GM15510 (cell line): ENCODE measurements around the gene CD300LD.

Source experiments
- POLR2A ChIP-seq: IDR thresholded peaks from 3 replicates; pipeline ENCODE4 v1.6.1; 2011; ENCODE audit warnings: borderline replicate concordance; ENCODE audit not compliant: insufficient read length; ENCODE audit errors: extremely low read depth

The CD300LD gene

DNA sequence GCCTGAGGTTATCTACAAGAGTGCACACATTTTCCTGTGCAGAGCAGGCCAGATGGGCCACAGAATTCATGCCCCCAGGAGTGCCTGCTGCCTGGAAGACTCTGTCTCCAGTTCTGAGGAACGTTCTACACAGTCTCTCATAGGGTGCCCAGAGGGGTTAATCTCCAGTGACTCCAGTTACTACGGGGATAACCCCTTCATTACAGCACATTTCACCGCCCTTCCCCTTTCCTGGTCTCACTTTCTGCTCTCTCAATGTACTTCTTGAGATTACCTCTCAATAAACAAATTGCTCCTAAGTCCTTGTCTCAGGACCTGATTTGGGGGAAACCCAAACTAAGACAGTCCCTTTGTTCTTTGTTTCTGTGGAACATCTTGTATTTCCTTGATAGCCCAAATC lies 30.5 kb downstream of the CD300LD start:
- TF ChIP-seq POLR2A, result no peak

- TF ChIP-seq POLR2A, result no peak
Measured at GRCh38 chr17:74558882-74559519, 33.1 kb downstream of the CD300LD start.

DNA sequence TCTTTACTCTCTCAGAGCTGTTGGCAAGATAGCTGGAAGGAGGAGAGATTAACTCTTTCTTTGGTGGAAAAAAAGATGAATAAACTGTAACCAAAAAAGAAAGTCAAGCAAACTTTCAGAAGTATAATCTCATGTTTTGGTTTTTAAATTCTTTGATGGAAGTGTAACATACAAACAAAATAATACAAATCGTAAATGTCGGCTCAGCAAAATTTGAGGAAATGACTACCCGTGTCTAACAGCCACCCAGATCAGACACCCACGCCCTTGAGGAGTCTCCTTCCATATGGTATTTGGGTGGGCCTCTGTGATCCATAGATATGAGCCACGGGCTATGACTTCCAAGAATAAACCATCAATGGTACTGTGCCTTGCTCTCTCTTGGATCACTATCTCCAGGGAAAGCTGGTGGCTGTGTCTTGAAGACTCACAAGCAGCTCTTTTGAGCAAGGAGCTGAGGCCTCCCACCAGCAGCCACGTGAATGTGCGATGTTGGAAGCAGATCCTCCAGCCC lies 36.6 kb downstream of the CD300LD start:
- no peak for TF ChIP-seq POLR2A

- TF ChIP-seq POLR2A, result no peak
Measured at GRCh38 chr17:74554909-74555308, 37.2 kb downstream of the CD300LD start.

DNA sequence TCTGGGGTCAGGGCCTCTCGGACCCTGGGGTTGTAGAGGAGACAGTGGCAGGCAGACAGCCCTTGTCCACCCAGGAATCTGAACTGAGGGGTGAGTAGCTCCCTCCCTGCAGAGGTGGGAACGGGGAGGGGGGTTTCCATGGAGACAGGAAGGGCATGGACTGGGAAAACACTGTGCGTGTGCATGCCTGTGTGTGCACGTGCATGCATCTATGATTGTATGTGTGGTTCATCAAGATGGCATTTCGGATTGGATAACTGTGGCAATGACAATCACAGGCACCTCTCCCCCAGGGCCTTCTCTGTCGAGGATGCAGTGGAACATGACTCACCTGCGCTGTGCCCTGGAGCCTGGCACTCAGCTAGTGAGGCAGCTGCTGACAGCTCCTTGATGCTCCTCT lies 40.0 kb downstream of the CD300LD start:
- no peak for TF ChIP-seq POLR2A

DNA sequence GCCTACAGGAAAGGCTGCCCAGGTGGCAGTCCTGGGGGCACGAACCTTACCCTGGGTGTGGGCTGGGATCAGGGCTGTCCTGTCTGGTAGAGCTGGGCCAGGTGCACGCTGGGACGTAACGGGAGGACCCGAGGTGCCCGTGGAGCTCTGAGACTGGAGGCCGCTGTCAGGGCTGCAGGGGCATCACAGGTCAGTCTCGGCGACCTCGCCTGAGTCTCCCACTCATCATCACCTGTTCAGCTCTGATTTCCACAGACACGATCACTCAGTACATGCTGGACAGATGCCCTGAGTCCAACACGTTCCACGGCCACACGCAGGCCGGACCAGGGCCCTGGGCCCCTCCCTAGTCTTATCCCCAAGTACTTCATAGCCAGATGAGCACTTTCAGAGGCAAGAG lies 41.5 kb downstream of the CD300LD start:
- TF ChIP-seq POLR2A, result no peak

GRCh38 chr17:74549343-74549742 lies 42.7 kb downstream of the CD300LD start:
- no peak for TF ChIP-seq POLR2A

GRCh38 chr17:74547736-74548135 lies 44.3 kb downstream of the CD300LD start:
- TF ChIP-seq POLR2A, result no peak

DNA sequence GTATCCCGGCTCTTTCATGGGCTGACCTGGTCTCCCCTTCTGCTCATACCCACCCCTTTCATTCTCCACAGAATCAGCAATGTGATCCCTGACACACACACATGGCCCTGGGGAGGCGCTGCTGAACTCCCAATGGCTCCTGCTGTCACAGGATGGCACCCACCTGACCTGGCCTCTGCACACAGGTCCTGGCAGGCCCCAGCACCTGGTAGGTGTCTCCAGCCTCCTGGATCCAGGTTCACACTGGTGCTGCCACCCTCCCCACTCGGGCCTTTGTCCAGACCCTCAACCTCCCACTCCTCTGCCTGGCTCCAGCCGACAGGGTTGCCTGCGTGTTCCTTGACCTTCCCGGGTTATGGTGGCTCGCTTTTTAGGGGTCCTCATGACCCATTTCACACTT lies 44.8 kb downstream of the CD300LD start:
- TF ChIP-seq POLR2A, result no peak

GRCh38 chr17:74546586-74546985 lies 45.5 kb downstream of the CD300LD start:
- no peak for TF ChIP-seq POLR2A

- no peak for TF ChIP-seq POLR2A
Measured at GRCh38 chr17:74545843-74546230, 46.2 kb downstream of the CD300LD start, which contains the start of gene CD300C. Gene CD300C (minus strand): TSS chr17:74546115. CDS start chr17:74545782, 333 bp downstream.

- TF ChIP-seq POLR2A, result no peak
Measured at GRCh38 chr17:74544991-74545842, 46.9 kb downstream of the CD300LD start.

GRCh38 chr17:74543891-74544760 lies 48.0 kb downstream of the CD300LD start:
- TF ChIP-seq POLR2A, result no peak

DNA sequence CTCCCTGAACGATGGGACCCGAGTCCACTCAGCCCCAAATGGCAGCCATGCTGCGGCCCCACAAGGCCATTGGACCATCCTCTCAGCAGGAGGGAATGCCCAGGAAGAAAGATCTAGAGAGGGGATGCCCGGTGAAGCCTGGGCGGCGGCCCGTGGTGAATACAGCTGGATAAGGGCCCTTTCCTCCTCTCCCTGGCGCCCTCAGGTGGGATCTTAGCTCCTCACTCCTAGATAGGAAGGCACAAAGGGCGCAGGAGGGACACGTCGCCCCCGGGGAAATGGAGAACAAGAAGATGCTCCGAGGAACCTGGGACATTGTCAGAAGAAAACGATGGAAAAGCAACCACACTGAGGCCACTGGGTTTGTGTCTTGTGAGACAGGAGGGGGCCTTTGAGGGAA lies 48.7 kb downstream of the CD300LD start:
- TF ChIP-seq POLR2A, result no peak

- TF ChIP-seq POLR2A, result no peak
Measured at GRCh38 chr17:74542727-74543383, 49.2 kb downstream of the CD300LD start.

- TF ChIP-seq POLR2A, result no peak
Measured at GRCh38 chr17:74542166-74542565, 49.9 kb downstream of the CD300LD start.
